ENCODE data around the gene OR8B2.
"Not testable (repeated sequence)": the region's sequence is repeated elsewhere in the genome, so short reads cannot be mapped to it uniquely, and the experiment has no call there.

Gene OR8B2

GRCh38 chr11:124384399-124384798 is at the start of gene OR8B2:
Gene OR8B2 (minus strand): TSS chr11:124384499. CDS start chr11:124383343, 1,156 bp downstream.
- Histone ChIP-seq H3K9me3 (ENCODE audit: control insufficient read depth, low read length) (no peaks in the 10 kb centered on the region), H3K9ac (ENCODE audit: low read length) (no peak within 1 kb of the TSS), H3K27me3 (ENCODE audit: control insufficient read depth, insufficient read depth, low read length) (no peaks in the 10 kb centered on the region), H3K4me1 (ENCODE audit: control insufficient read depth, insufficient read depth, low read length) (no peaks in the 10 kb centered on the region), H3K36me3 (ENCODE audit: control insufficient read depth, insufficient read depth, low read length) (no peaks in the 10 kb centered on the region), H3K4me3 (ENCODE audit: low read length) (no peak within 1 kb of the TSS)

- Histone ChIP-seq H3K4me1 (ENCODE audit: control insufficient read depth, insufficient read depth, low read length) (no peaks in the 10 kb centered on the region), H3K9ac (ENCODE audit: low read length) (no peak overlapping the region), H3K4me3 (ENCODE audit: low read length) (no peak overlapping the region), H3K36me3 (ENCODE audit: control insufficient read depth, insufficient read depth, low read length) (no peaks in the 10 kb centered on the region), H3K9me3 (ENCODE audit: control insufficient read depth, low read length) (no peaks in the 10 kb centered on the region), H3K27me3 (ENCODE audit: control insufficient read depth, insufficient read depth, low read length) (no peaks in the 10 kb centered on the region)
Measured at GRCh38 chr11:124429599-124429998, 45.3 kb upstream of the OR8B2 start.

- Histone ChIP-seq H3K4me1 (ENCODE audit: control insufficient read depth, insufficient read depth, low read length) (no peaks in the 10 kb centered on the region), H3K36me3 (ENCODE audit: control insufficient read depth, insufficient read depth, low read length) (no peaks in the 10 kb centered on the region), H3K9ac (ENCODE audit: low read length) (no peak within 1 kb of the TSS), H3K4me3 (ENCODE audit: low read length) (no peak within 1 kb of the TSS), H3K9me3 (ENCODE audit: control insufficient read depth, low read length) (no peaks in the 10 kb centered on the region), H3K27me3 (ENCODE audit: control insufficient read depth, insufficient read depth, low read length) (no peaks in the 10 kb centered on the region)
Measured at GRCh38 chr11:124424384-124424921, 40.2 kb upstream of the OR8B2 start, which contains the start of gene OR8B4. Gene OR8B4 (minus strand): TSS chr11:124424871. CDS start chr11:124424871, 0 bp downstream.

DNA sequence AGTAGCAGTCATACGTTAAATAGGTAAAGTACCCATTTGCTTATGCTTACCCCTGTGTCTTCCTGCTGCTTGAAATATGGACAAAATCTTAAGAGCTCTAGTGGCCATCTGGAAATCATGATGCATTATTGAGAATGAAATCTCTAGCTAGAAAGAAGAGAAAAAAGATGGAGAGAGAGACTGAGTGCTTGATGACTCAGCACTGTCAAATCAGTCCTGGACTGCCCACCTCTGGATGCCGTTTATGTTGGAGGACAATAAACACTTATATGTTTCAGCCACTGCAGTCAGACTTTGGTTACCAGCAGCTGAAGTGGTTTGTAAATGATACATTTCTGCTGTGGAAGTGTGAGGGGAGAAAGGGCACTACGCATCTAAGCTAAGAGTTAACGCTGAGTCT is 36.7 kb upstream of the OR8B2 start:
- no peaks in the 10 kb centered on the region for H3K4me1 ChIP-seq (ENCODE audit: control insufficient read depth, insufficient read depth, low read length)
- H3K36me3 ChIP-seq (ENCODE audit: control insufficient read depth, insufficient read depth, low read length), result no peaks in the 10 kb centered on the region
- H3K9me3 ChIP-seq (ENCODE audit: control insufficient read depth, low read length), result no peaks in the 10 kb centered on the region
- no peak overlapping the region for H3K4me3 ChIP-seq (ENCODE audit: low read length)
- no peak overlapping the region for H3K9ac ChIP-seq (ENCODE audit: low read length)
- no peaks in the 10 kb centered on the region for H3K27me3 ChIP-seq (ENCODE audit: control insufficient read depth, insufficient read depth, low read length)

GRCh38 chr11:124415356-124415923 is 31.1 kb upstream of the OR8B2 start:
- Histone ChIP-seq H3K9me3 (ENCODE audit: control insufficient read depth, low read length) (no peaks in the 10 kb centered on the region), H3K4me3 (ENCODE audit: low read length) (no peak overlapping the region), H3K27me3 (ENCODE audit: control insufficient read depth, insufficient read depth, low read length) (no peaks in the 10 kb centered on the region), H3K9ac (ENCODE audit: low read length) (no peak overlapping the region), H3K4me1 (ENCODE audit: control insufficient read depth, insufficient read depth, low read length) (no peaks in the 10 kb centered on the region), H3K36me3 (ENCODE audit: control insufficient read depth, insufficient read depth, low read length) (no peaks in the 10 kb centered on the region)

DNA sequence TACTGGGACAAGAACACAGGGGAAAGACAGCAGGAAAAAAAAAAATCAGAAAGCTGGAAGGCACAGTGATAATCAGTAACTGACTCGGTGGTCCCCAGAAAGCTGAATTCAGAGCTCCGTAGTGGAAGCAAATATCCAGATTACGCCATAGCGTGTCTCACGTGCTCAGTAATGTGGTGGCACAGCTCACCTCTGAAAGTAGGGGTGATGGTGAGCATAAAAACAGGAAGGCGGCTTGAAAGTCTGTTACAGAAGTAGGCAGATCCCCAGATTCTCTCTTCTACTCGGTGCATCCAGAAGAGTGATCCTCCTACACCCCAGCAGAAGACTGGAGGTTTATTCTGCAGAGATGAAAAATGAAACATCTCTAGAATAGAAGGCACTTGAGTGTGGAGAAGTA is 25.6 kb upstream of the OR8B2 start:
- no peak overlapping the region for H3K4me3 ChIP-seq (ENCODE audit: low read length)

DNA sequence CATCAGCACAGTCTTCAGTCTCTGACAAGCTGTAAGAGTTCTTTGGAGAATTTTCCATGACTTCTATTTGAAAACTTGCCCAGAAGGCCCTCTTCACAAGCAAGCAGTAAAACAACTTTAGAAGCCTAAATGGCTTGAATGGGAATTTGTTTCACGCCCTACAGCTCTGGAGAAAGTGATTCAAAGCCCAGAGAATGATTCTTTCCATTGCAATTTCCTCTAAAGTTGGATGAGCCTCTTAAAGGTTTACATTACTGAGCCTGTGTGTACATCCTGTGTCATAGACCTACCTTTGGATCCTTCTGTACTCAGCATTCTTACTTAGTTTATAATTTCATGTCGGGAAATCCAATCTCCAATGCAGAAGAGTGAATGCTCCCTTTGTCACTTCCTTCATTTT is 21.3 kb upstream of the OR8B2 start:
- Histone ChIP-seq H3K9ac (ENCODE audit: low read length) (no peak overlapping the region), H3K9me3 (ENCODE audit: control insufficient read depth, low read length) (no peaks in the 10 kb centered on the region), H3K4me3 (ENCODE audit: low read length) (no peak overlapping the region), H3K36me3 (ENCODE audit: control insufficient read depth, insufficient read depth, low read length) (no peaks in the 10 kb centered on the region), H3K27me3 (ENCODE audit: control insufficient read depth, insufficient read depth, low read length) (no peaks in the 10 kb centered on the region), H3K4me1 (ENCODE audit: control insufficient read depth, insufficient read depth, low read length) (no peaks in the 10 kb centered on the region)

More for the DNA sequence above, 25.6 kb upstream of the OR8B2 start:
- Histone ChIP-seq H3K27me3 (ENCODE audit: control insufficient read depth, insufficient read depth, low read length) (no peaks in the 10 kb centered on the region), H3K9me3 (ENCODE audit: control insufficient read depth, low read length) (no peaks in the 10 kb centered on the region), H3K36me3 (ENCODE audit: control insufficient read depth, insufficient read depth, low read length) (no peaks in the 10 kb centered on the region), H3K4me1 (ENCODE audit: control insufficient read depth, insufficient read depth, low read length) (no peaks in the 10 kb centered on the region), H3K9ac (ENCODE audit: low read length) (no peak overlapping the region)

DNA sequence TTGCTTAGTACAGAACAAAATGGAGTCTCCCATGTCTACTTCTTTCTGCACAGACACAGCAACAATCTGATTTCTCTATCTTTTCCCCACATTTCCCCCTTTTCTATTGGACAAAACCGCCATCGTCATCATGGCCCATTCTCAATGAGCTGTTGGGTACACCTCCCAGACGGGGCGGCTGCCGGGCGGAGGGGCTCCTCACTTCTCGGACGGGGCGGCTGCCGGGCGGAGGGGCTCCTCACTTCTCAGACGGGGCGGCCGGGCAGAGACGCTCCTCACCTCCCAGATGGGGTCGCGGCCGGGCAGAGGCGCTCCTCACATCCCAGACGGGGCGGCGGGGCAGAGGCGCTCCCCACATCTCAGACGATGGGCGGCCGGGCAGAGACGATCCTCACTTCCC is 18.9 kb upstream of the OR8B2 start:
- H3K9me3 ChIP-seq (ENCODE audit: control insufficient read depth, low read length); H3K9ac ChIP-seq (ENCODE audit: low read length); H3K4me1 ChIP-seq (ENCODE audit: control insufficient read depth, insufficient read depth, low read length); H3K36me3 ChIP-seq (ENCODE audit: control insufficient read depth, insufficient read depth, low read length); H3K4me3 ChIP-seq (ENCODE audit: low read length); H3K27me3 ChIP-seq (ENCODE audit: control insufficient read depth, insufficient read depth, low read length): not testable (repeated sequence)

DNA sequence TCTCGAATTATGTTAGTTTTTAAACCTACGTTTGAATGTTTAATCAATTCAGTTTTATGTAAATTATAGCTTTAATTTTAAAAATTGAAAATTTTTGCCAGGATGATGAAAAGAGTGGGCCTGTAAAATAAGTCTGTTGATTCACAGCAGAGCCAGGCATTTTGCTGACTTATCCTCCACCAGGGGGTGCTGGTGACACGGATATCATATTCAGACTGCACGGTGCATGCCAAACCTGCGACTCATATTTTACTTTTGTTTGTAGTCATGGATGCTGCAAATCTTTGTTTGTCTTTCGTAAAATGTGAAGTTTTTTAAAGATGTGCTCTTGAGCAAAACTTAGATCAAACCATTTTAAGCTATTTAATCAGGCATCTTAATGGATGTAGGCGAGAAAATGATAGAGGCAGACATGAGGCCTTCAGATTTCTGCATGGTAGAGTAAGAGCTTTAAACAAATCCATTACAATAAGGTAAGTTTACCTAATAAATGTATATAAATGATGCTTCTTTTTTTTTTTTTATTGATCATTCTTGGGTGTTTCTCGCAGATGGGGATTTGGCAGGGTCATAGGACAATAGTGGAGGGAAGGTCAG is 18.1 kb upstream of the OR8B2 start:
- Histone ChIP-seq H3K9me3 (ENCODE audit: control insufficient read depth, low read length) (no peaks in the 10 kb centered on the region), H3K9ac (ENCODE audit: low read length) (no peak overlapping the region), H3K27me3 (ENCODE audit: control insufficient read depth, insufficient read depth, low read length) (no peaks in the 10 kb centered on the region), H3K4me1 (ENCODE audit: control insufficient read depth, insufficient read depth, low read length) (no peaks in the 10 kb centered on the region), H3K4me3 (ENCODE audit: low read length) (no peak overlapping the region), H3K36me3 (ENCODE audit: control insufficient read depth, insufficient read depth, low read length) (no peaks in the 10 kb centered on the region)

DNA sequence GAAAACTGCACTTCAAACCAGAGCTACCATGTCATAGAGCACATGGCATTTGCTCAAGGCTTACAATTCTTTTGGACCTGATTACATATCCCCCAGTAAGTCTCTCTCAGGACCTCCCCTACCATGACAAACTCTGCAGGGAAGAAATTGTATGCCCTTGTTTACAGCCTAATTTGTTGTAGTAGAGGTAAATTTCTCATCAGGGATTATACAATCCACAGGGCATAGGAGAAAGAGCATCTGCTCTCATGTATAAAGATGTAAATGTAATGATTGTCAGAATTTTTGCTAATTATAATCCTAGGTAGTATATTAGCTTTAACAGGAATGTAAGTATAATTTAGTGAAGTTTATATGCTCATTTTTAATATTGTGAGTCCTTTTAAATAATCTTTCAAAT is 14.6 kb upstream of the OR8B2 start, which contains the start of gene OR8B3:
TSS of gene OR8B3 (minus strand) at position 101 of the 400 bp plus-strand sequence. CDS start 1,673 bp downstream, outside the sequence.
- no peaks in the 10 kb centered on the region for H3K36me3 ChIP-seq (ENCODE audit: control insufficient read depth, insufficient read depth, low read length)
- H3K9me3 ChIP-seq (ENCODE audit: control insufficient read depth, low read length), result no peaks in the 10 kb centered on the region
- H3K4me3 ChIP-seq (ENCODE audit: low read length), result no peak within 1 kb of the TSS
- H3K27me3 ChIP-seq (ENCODE audit: control insufficient read depth, insufficient read depth, low read length), result no peaks in the 10 kb centered on the region
- H3K9ac ChIP-seq (ENCODE audit: low read length), result no peak within 1 kb of the TSS
- H3K4me1 ChIP-seq (ENCODE audit: control insufficient read depth, insufficient read depth, low read length), result no peaks in the 10 kb centered on the region

DNA sequence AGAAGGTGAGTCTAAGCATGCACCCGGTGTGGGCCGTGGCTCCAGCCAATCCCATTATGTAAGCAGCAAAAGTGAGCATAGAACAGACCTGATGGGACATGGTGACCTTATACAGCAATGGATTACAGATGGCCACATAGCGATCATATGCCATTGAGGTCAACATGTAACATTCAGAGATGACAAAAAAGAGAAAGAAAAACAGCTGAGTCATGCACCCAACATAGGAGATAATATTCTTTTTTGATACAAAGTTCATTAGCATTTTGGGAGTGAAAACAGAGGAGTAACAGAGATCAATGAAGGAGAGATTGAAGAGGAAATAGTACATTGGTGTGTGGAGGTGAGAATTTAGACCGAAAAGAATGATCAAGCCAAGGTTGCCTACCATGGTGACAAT is 12.5 kb upstream of the OR8B2 start:
- not testable (repeated sequence) for H3K9ac ChIP-seq (ENCODE audit: low read length); H3K36me3 ChIP-seq (ENCODE audit: control insufficient read depth, insufficient read depth, low read length); H3K9me3 ChIP-seq (ENCODE audit: control insufficient read depth, low read length); H3K27me3 ChIP-seq (ENCODE audit: control insufficient read depth, insufficient read depth, low read length); H3K4me3 ChIP-seq (ENCODE audit: low read length); H3K4me1 ChIP-seq (ENCODE audit: control insufficient read depth, insufficient read depth, low read length)

- no peak overlapping the region for H3K4me3 ChIP-seq (ENCODE audit: low read length)
- H3K9ac ChIP-seq (ENCODE audit: low read length), result no peak overlapping the region
- no peaks in the 10 kb centered on the region for H3K36me3 ChIP-seq (ENCODE audit: control insufficient read depth, insufficient read depth, low read length)
- no peaks in the 10 kb centered on the region for H3K27me3 ChIP-seq (ENCODE audit: control insufficient read depth, insufficient read depth, low read length)
- H3K4me1 ChIP-seq (ENCODE audit: control insufficient read depth, insufficient read depth, low read length), result no peaks in the 10 kb centered on the region
- no peaks in the 10 kb centered on the region for H3K9me3 ChIP-seq (ENCODE audit: control insufficient read depth, low read length)
Measured at GRCh38 chr11:124394408-124394807, 10.1 kb upstream of the OR8B2 start.

All from mucosa of stomach (tissue), 1 donor.